ENCODE data around the gene CLEC20A.

- TF ChIP-seq CTCF (IDR thresholded peaks at IDR 0.05) (no peak), ZFX (IDR thresholded peaks at IDR 0.05; ENCODE audit: borderline replicate concordance) (no peak)
Observed at GRCh38 chr1:178506669-178507068, 9.9 kb upstream of the CLEC20A start.
